HG02678 (cell line): ENCODE measurements around the gene FBXL2.

Experiments
- ATAC-seq: cut with Tn5 transposase; IDR thresholded peaks from one replicate; pipeline ENCODE4 v1.9.1; 2021; ENCODE audit warnings: mild to moderate bottlenecking, moderate library complexity; ENCODE audit not compliant: unreplicated experiment

Gene FBXL2, protein sequence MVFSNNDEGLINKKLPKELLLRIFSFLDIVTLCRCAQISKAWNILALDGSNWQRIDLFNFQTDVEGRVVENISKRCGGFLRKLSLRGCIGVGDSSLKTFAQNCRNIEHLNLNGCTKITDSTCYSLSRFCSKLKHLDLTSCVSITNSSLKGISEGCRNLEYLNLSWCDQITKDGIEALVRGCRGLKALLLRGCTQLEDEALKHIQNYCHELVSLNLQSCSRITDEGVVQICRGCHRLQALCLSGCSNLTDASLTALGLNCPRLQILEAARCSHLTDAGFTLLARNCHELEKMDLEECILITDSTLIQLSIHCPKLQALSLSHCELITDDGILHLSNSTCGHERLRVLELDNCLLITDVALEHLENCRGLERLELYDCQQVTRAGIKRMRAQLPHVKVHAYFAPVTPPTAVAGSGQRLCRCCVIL

DNA sequence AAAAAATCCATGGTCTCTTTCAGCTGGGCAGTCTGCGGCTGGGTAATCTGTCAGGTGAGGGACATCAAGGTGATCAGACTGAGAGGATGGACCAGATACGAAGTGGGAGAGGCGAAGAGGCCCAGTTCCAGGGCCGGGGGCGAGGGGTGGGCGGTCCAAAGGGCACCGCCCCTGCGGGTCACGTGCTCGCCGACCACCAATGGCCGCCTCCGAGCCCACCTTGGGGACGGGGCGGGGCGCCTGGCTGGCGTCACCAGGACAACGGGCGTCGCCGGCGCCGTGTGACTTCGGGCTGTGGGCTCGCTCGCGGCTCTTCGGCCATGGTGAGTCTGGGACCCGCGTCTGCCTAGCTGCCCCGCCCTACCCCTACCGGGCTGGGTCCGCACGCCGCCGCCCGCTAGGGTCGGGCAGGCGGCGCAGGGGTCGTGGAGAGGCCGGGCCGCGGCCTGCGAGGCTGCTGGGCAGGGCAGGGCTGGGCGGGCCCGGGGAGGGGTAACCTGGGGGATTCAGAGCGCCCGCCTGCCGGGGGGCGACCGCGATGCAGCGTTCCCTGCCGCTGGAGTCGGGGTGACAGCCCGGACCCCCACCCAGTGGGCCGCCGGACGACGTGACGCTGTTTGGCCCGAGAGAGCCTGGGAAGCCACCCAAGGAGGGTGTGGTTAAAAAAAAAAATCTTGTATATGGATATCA lies at the start of gene FBXL2:
TSS of gene FBXL2 (plus strand) at position 250 of the 690 bp plus-strand sequence. CDS start at position 321, 71 bp downstream.
- ATAC-seq: peak; percentile 69

DNA sequence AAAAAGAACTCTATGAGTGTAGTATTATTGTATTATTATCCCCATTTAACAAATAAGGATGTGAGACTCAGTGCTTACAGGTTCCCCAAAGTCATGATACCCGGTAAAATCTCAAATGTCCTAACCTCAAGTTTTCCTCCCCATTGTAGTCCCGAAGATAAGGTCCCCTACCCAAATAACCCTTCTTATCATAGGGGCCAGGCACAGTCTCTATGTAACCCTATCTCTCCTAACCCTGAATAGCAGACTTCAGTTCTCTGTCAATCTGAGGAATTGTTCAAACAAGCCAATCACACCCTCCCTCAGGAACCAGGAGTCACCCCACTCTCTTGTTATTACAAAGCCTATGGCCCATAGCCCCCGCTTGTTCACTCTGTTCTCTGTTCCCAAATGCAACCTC lies 48.2 kb upstream of the FBXL2 start:
- no peak for ATAC-seq

DNA sequence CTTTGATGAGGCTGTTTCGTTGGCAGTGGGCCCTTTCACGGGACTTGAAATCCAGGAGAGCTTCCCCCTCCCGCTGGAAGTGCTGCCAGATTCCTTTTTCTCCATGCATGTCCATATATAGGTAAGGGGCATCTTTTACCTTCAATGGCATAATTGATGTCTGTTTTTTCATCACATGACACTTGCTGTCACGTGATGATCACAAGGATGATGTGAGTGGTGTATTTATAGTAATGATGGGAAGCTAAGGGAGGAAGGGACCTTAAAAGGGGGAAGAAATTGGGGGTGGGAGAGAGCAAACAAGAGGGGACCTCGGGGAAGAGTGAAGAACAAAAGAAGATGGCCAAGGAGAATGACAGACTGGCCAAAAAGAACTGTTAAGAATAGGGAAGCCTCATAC lies 47.3 kb upstream of the FBXL2 start:
- ATAC-seq: no peak

DNA sequence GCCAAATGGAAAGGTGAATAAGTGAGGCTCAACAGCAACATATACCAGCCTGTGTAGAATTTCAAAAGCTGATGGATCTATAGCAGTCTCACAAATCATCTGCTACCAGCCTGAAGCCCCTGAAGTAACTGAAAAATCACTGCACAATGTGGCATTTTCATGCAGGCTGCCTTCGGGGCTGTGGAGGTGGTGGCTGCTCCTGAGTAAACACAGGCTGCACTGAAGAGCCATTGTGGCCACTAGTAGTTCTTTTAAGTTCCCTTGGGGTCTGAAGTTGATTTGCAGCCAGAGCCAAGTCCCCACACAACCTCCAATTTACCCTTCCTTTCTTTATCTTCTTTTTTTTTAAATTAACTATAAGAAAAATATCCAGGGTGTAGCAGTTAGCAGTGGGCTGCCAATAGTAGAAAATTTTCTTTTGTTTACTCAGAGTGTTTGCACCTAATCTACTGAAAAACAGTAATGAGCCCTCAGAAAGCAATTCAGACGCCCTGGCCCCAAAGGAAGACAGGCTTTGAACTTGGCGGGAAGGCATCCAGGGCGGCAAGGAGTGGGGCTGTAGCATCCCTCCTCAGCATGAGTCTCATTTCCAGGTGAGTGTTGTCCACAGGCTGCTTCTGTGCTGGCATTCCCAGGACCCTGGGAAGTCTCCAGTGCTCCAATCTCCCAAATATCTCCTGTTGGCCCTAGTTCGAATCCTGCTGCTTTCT lies 45.3 kb upstream of the FBXL2 start:
- ATAC-seq: no peak

DNA sequence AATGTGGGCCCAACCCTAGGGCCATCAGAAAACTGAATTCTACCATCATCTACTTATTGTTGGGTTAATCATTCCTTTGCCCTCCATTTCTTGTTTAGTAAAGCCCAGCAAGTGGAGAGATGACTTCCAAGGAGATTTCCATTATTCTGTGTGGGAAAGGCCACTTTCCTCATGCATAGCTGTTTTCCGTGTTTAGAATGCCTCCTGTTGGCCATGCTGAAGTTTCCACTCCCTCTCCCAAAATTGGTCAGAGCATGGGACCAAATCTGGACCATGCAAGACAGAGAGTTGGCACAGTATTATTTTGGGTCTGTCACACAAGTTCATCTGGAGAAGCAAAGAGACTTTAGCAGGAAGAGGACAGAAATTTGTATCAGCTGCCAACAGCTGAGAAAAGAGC lies 43.4 kb upstream of the FBXL2 start:
- no peak for ATAC-seq

DNA sequence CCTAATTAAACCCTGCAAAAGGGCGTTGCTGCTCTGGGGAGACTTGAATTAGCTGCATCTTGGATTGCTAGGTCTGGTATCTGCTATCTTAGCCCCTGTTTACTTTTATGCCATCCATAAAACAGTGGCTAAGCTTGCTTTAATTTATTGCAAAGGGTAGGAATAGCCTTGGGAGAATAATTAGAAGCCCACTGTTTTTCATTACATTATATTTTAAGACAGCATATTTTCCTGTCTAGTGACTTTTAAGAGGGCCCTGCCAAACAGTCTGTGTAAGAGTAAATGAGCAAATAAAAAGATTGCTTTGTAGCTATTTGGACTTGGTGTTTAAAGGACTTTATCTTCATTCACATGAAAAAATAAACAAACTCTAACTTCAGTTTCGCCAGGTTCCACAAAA lies 41.2 kb upstream of the FBXL2 start:
- no peak for ATAC-seq

DNA sequence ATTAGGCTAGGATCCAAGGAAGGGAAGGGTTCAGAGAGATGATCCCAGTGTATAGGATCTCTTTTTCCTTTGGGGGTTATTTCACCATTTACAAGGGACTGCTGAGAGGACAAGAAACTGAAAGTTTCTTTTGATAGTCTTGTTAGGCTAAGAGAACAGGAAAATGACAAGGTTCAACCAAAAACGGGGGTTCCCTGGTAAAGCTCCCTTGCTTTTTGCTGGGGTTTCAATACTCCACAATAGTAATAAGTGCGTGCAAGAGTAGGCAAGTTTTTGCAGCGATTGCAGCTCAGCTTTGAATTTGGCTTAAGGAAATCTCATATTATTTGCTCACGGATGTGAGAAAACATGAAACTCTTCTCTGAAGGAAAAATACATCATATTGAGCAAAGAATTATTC lies 39.8 kb upstream of the FBXL2 start:
- ATAC-seq: no peak

DNA sequence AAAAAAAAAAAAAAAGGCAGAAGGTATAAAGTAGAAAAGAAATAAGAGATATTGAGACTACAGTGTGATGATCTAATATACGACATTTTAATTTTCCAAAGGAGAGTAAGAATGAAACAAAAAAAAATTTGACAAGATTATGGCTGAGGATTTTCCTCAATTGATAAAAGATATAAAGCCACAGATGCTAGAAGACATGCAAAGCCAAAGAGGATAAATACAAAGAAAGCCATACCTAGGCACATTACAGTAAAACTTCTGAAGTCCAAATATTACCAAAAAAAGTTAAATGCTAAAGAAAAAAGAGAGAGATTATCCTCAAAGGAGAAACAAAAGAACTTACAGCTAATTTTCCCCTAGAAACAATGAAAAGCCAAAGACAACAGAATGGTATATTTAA lies 38.3 kb upstream of the FBXL2 start:
- no peak for ATAC-seq

DNA sequence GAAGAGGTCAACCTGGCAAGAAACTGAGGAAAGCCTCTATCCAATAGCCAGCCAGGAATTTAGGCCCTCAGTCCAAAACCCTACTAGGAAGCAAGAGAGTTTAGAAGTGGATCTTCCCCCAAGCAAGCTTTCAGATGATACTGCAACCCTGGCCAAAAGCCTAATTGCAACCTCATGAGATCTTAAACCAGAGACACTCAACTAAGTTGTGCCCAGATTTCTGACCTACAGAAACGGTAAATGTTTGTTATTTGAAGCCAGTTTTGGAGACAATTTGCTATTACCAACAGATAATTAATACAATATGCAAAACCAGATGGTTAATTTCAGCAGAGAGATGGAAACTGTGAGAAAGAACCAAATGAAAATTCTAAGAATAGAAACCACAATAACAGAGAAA lies 37.0 kb upstream of the FBXL2 start:
- ATAC-seq: no peak

DNA sequence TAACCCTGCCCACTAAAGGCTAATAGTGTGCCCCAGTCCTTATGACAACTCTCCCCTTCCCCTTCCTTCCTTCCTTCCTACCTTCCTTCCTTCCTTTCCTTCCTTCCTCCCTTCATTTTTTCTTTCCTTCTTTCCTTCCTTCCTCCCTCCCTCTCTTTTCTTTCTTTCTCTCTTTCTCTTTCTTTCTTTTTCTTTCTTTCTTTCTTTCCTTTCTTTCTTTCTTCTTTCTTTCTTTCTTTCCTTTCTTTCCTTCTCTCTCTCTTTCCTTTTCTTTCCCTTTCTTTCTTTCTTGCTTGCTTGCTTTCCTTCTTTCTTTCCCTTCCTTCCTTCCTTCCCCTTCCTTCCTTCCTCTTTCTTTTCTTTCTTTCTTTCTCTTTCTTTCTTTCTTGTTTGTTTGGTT lies 30.5 kb upstream of the FBXL2 start:
- no peak for ATAC-seq

DNA sequence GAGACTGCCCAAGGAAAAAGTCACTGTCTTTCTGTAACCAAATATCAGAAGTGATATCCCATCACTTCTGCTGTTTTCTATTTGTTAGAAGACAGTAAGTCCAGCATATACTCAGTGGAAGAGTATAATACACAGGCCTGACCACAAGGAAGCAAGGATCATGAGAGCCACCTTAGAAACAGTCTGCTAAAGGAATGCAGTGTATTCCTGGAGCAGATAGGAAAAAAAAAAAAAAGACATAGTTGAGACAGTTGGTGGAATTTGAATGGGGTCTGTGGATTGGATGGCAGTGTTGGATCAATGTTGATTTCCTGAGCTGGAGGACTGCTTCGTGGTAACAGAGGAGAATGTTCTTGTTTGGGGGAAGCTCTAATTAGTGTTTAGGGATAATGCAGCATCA lies 26.5 kb upstream of the FBXL2 start:
- ATAC-seq: no peak

DNA sequence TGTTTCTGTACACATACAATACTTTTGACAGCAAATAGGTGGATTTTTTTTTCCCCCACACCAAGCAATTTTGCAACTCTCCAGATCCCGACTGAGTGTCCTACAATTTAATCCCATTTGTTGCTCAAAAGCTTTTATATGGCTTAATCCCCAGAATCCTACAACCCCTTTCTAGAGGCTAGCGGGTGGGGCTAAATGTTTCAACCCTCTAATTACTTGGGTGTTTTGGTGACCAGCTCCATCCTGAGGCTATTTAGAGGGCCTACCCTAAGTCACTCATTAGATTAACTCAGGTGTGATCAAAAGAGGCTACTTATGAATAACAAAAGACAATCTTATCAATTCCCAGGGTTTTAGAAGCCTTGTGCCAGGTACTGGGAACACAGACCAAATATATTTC lies 21.0 kb upstream of the FBXL2 start:
- ATAC-seq: no peak

DNA sequence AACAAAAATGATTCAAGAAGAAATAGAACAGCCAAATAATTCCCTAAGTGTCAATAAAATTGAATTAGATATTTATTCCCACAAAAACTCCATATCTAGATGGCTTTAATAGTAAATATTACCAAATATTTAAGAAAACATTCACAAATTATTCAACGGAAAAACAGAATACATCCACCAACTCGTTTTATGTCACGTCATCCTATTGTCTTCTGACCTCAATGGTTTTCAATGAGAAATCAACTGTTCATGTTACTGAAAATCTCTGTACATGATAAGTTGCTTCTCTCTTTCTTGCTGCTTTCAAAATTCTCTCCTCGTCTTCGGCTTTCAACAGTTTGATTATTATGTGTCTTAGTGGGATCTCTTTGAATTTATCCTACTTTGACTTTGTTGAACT lies 17.1 kb upstream of the FBXL2 start:
- no peak for ATAC-seq

DNA sequence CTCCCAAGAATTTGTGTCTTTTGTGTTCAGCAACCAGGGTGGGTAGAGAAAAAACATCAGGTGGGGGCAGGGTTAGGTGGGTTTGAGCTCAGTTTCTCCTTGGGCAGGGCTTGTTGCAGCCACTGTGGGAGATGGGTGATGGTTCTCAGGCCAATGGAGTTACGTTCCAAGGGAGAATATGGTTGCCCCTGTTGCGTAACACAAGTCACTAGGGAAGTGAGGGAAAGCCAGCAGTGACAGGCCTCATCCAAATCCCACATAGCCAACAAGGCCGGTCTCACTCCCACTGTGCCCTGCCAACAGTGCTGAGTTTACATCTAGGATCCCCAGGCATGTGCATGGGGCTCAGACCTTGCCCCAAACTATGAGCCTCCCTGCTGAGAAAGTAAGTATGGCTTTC lies 7.9 kb upstream of the FBXL2 start:
- ATAC-seq: no peak

DNA sequence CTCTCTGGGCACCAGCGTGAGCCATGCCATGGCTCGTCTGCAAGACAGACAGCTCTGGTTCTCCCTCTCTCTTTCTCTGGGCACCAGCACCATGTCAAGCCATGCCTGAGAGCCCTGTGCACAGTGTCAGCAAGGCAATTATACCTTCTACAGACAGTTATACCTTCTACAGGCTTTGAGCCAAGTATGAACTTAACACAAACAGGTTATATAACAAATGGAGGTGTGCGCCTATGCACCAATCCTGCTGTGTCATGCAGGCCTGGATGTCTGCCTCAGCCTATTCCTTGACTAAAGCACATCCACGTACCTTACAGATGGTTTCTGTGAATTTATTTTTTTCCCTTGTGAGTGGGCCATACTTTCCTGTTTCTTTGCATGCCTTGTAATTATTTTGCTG lies 5.9 kb upstream of the FBXL2 start:
- ATAC-seq: no peak

DNA sequence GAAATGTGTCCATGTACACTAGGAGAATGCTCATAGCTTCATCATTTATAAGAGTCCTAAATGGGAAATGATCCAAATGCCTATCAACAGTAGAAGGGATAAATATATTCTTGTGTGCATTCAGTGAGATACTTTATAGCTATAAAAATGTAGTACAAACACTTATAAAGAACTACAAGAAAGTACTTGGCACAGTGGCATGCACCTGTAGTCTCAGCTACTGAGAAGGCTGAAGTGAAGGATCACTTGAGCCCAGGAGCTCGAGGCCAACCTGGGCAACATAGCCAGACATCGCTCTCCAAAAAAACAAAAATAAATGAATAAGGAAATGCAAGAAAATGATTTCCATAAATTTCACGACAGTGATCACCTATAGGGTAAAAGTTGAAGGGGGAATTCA lies 3.6 kb upstream of the FBXL2 start:
- no peak for ATAC-seq

DNA sequence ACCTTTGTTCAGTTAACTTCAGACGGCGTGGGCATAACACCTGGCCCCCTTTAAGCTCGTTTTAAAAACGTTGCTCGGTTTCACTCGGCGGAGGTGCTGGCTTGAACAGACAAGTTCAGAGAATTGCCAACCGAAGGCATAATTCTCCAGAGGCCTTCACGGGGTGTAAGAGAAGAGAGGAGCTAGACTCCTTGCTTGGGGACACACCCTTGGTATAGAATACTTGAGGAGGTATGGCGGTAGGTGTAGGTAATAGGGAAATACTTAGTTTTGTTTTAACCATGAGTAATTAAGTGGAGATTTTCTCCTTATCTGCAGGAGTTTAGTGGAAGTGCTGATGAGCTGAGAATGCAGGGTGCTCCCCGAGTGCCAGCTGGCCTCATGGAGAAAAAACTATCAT lies 921 bp downstream of the FBXL2 start:
- ATAC-seq: no peak

DNA sequence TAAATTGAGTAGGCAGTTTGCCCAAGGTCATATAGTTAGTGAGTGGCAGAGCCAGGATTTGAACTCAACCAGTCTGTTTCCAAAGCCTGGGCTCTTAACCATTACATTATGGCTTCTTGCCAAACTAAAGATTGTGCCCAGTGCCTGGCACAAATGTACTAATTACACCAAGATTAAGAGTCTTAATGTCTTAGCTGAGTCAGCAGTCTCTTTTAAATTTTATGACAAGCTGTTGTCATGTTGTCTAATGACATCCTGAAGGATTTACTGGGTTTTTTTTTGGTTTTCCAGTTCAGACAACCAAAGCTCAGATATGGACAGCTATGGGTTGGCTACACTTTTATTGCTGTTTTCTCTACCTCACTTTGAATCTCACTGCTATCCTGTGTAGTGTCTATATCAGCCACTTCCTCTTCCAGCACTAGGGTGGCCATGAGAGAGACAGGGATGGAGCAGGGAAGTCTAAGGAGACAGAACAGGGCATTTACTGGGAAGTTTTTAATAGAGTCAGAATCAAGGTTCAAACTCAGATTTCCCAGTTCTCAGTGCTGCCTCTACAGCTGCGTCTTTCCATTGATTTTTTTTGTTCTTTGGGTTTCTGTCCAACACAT lies 10.5 kb downstream of the FBXL2 start:
- ATAC-seq: no peak

DNA sequence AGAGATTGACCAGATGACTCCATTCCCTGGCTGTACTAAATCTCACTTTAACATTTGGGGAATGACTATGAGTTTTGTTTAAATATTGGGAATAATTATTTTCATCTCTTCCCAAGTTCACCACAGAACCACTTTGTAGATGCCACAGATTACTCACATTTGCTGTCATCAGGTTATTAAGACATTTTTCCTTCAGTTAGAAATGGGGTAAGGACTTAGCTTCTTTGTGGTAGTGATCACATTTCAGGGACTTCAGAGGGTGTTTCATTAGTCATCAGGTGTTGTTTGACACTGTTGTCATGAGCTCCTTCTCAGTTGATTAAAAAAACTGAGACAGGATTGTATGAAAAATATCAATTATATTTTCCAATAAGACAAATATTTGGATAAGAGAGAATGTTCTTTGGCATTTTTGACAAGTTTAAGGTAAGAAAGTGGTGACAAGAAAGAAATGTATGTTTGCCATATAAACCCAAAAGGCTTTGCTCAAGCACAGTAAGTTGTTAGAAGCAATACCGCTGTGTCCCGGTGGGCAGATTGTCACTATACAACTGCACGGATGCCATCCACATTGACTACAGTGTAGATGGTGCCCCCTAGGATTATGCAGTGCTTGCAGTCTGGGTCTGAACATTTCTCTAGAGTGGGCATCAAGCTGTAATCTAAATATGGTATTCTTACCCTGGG lies 22.3 kb downstream of the FBXL2 start:
- ATAC-seq: no peak

DNA sequence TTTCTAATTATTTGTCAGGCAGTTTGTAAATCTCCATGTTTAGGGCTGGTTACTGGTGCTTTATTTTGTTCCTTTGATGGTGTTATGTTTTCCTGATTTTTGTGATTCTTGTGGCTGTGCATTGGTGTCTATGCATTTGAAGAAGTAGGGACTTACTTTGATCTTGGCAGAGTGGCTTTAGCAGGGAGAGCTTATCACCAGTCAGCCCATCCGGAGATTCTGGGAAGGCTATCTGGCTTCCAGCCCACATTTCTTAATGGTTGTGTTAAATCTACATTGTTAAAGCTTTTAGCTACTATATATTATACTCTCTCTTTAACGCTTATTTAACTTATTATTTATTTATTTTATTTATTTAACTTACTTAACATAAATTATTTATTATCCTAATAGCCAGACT lies 35.1 kb downstream of the FBXL2 start:
- ATAC-seq: no peak

DNA sequence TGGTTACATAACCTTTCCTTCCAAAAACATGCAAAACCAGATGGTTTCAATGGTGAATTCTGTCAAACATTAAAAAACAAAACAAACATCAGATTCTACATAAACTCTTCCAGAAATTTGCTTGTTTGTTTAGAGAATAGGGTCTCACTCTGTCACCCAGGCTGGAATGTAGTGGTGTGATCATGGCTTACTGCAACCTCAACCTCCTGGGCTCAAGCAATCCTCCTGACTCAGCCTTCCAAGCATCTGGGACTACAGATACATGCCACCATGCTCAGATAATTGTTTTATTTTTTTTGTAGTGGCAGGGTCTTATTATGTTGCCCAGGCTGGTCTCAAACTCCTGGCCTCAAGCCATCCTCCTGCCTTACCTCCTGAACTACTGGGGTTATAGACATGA lies 36.1 kb downstream of the FBXL2 start:
- ATAC-seq: no peak
